Spleen (tissue), 11 donors: ENCODE results near the gene VWA2. TPM values are rescaled to one million over a fixed set of nuclear protein-coding genes. Genes with fewer than 3 reads are reported as not detected.

ENCODE experiments used
- DNase-seq: peaks from one replicate; pipeline ENCODE4 v3.0.0-alpha.2; 2020
- H3K27ac ChIP-seq, 8 donors: fragments of 200-600 bp; sonication (generic) in 7 of 8; 1 replicate in 4 of 8; 2 replicates in 4 of 8; pipeline versions ENCODE4 v1.5.0 to v1.8.0; 2016 to 2021; ENCODE audit warnings: inconsistent platforms in 4 of 8, mild to moderate bottlenecking in 4 of 8, moderate library complexity in 1 of 8
- H3K27me3 ChIP-seq, 7 donors: fragments of 200-600 bp; sonication (generic) in 6 of 7; replicated peaks in 1 of 7; 1 replicate in 4 of 7; 2 replicates in 3 of 7; pipeline versions ENCODE4 v1.5.0 to v1.8.0; 2016 to 2021; ENCODE audit warnings: inconsistent platforms in 3 of 7, mild to moderate bottlenecking in 1 of 7
- H3K36me3 ChIP-seq, 6 donors: fragments of 200-600 bp; sonication (generic) in 5 of 6; 1 replicate in 4 of 6; 2 replicates in 2 of 6; pipeline versions ENCODE4 v1.5.0 to v1.8.0; 2016 to 2021; ENCODE audit warnings: inconsistent platforms in 2 of 6
- H3K4me1 ChIP-seq, 6 donors: fragments of 200-600 bp; sonication (generic) in 5 of 6; 1 replicate in 3 of 6; 2 replicates in 3 of 6; pipeline versions ENCODE4 v1.5.0 to v1.8.0; 2016 to 2021; ENCODE audit warnings: inconsistent platforms in 3 of 6
- H3K4me3 ChIP-seq, 8 donors: fragments of 200-600 bp; sonication (generic) in 7 of 8; 1 replicate in 4 of 8; 2 replicates in 4 of 8; pipeline versions ENCODE4 v1.5.0 to v1.8.0; 2016 to 2021; ENCODE audit warnings: inconsistent platforms in 4 of 8, mild to moderate bottlenecking in 4 of 8, moderate library complexity in 2 of 8
- H3K9me3 ChIP-seq, 8 donors: fragments of 200-600 bp; sonication (generic) in 7 of 8; 1 replicate in 4 of 8; 2 replicates in 4 of 8; pipeline versions ENCODE4 v1.5.0 to v1.8.0; 2016 to 2021; ENCODE audit warnings: inconsistent platforms in 4 of 8
- POLR2A ChIP-seq, 3 donors: fragments of 450-650 bp; IDR thresholded peaks; one replicate each; pipeline ENCODE4 v1.5.1; 2017; ENCODE audit warnings: antibody characterized with exemption in 3 of 3, mild to moderate bottlenecking in 1 of 3
- POLR2AphosphoS5 ChIP-seq, 3 donors: sonication (generic); formaldehyde crosslinking; IDR thresholded peaks; one replicate each; pipeline ENCODE4 v1.5.1; 2017; ENCODE audit warnings: antibody characterized with exemption in 3 of 3
- WGBS, 5 donors: extraction: QIAGEN DNeasy Blood & Tissue Kit in 3 of 5; methylation state at CpG; one replicate each; pipeline versions ENCODE4 v1.1.5 to v1.1.7; 2013 to 2018; 5-methylcytosine and 5-hydroxymethylcytosine counted together
- intact Hi-C: fragments of 100-400 bp; cut with DNase I; formaldehyde crosslinking; loops from one replicate; pipeline ENCODE4 v1.15.0; 2023; ENCODE audit warnings: low total_unique reads
- polyA plus RNA-seq, 3 donors: library from polyadenylated mRNA; stranded (reverse); fragments of 200-250 nt; gene quantifications; one replicate each; pipeline ENCODE4 v1.2.1, GENCODE V29; 2013
- total RNA-seq, 7 donors: library from RNA; depleted of rRNA in 3 of 7; stranded (reverse); fragments of >200 nt in 3 of 7; fragmentation: NEBNext Ultra II Directional in 4 of 7; extraction: Animal tissue kit (Norgen Biotek cat#: 25700) in 4 of 7; gene quantifications; one replicate each; pipeline versions ENCODE4 v1.1.0 to v1.2.1, GENCODE V29; 2016 to 2021
- TF ChIP-seq, protein P1 (sequence below), 11 experiments: fragments of 200-600 bp in 7 of 11; fragments of 450-650 bp in 4 of 11; sonication (generic) in 4 of 11; IDR thresholded peaks in 8 of 11; conservative IDR thresholded peaks in 3 of 11; 1 replicate in 7 of 11; 2 replicates in 4 of 11; pipeline versions ENCODE4 v1.4.0 to v1.8.0; 2016 to 2021; ENCODE audit warnings: antibody characterized with exemption in 11 of 11, inconsistent platforms in 4 of 11, mild to moderate bottlenecking in 1 of 11
- donor health status: healthy with polysubstance abuse.
- donor health status: DM: no; HTN: no; CAD: no; lungs with moderate emphysema.
- donor health status: DM: no; HTN: no; CAD: no.
- donor health status: Bipolar disorder and iron deficiency.
- donor health status: healthy.
- donor health status: DM: no; HTN: no; CAD: no.
- donor health status: DM: yes; HTN: yes; CAD: no.

VWA2 gene
- total and polyA plus RNA-seq, 10 donors: 0.02 to 1.9 (median 0.50) TPM; not detected in 1

DNA sequence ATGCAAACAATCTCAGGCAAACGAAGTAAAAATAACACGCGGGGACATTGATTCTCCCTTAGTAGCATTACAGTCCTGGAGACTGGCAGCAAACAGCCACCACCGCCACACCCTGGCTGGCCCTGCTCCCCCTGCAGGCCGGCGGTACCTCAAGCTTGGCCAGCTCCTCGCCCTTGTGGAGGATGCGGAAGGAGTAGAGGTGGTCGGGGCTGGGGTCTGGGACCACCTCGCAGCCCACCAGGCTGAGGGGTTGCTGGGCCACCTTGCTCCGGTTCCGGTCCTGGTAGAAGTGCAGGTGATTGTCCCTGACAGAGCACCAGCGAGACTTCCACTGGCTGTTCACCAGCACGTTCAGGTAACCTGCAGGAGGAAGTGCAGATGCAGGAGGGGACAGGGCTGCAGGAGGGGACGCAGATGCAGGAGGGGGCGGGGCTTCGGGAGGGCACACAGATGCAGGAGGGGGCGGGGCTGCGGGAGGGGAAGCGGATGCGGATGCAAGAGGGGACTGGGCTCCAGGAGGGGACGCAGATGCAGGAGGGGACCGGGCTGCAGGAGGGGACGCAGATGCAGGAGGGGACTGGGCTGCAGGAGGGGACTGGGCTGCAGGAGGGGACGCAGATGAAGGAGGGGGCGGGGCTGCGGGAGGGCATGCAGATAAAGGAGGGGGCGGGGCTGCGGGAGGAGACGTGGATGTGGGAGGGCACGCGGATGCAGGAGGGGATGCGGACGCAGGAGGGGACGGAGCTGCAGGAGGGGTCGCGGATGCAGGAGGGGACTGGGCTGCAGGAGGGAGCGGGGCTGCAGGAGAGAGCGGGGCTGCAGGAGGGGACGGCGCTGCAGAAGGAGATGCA, 65.7 kb downstream of the VWA2 start:
- Histone ChIP-seq H3K9me3 (no peaks in the 10 kb centered on the region), H3K4me3 (peak overlapping the region; percentile 26 to 84 (median 49)), H3K4me1 (peaks cover 5 to 46% (median 15%) of the 10 kb centered on the region in 6 donors), H3K36me3 (peaks cover 0 to 66% (median 17%) of the 10 kb centered on the region in 6 donors), H3K27me3 (no peaks in the 10 kb centered on the region), H3K27ac (peak overlapping the region in 7 of 8 donors; percentile 14 to 83 (median 67))
- DNase-seq: peak; percentile 91
- 14 to 19% (median 16%) methylated on average over 39 to 41 of the region's 41 CpGs for WGBS, 5 donors
- TF ChIP-seq, protein P1, sequence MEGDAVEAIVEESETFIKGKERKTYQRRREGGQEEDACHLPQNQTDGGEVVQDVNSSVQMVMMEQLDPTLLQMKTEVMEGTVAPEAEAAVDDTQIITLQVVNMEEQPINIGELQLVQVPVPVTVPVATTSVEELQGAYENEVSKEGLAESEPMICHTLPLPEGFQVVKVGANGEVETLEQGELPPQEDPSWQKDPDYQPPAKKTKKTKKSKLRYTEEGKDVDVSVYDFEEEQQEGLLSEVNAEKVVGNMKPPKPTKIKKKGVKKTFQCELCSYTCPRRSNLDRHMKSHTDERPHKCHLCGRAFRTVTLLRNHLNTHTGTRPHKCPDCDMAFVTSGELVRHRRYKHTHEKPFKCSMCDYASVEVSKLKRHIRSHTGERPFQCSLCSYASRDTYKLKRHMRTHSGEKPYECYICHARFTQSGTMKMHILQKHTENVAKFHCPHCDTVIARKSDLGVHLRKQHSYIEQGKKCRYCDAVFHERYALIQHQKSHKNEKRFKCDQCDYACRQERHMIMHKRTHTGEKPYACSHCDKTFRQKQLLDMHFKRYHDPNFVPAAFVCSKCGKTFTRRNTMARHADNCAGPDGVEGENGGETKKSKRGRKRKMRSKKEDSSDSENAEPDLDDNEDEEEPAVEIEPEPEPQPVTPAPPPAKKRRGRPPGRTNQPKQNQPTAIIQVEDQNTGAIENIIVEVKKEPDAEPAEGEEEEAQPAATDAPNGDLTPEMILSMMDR (IDR thresholded peaks at IDR 0.05 in 8 of 11, conservative IDR thresholded peaks at IDR 0.05 in 3 of 11): peak in 9 of 11 experiments; percentile 19 to 54 (median 29)
- no peak for TF ChIP-seq POLR2A (IDR thresholded peaks at IDR 0.05)
- TF ChIP-seq POLR2AphosphoS5 (IDR thresholded peaks at IDR 0.05): peak; percentile 48 to 76 (median 62)
- intact Hi-C loops: loop anchor here (10.0 kb wide), 1 partner anchor 150 kb away; no protein-coding TSS in a partner anchor

DNA sequence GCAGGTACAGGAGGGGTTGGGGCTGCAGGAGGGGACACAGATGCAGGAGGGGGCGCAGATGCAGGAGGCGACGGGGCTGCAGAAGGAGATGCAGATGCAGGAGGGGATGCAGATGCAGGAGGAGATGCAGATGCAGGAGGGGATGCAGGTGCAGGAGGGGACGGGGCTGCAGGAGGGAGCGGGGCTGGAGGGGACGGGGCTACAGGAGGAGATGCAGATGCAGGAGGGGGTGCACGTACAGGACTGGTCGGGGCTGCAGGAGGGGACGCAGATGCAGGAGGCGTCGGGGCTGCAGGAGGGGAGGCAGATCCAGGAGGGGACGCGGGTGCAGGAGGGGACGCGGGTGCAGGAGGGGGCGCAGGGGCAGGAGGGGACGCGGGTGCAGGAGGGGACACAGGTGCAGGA, 66.5 kb downstream of the VWA2 start:
- H3K4me3 ChIP-seq: peak overlapping the region in 2 of 8 donors; percentile 50 to 84
- H3K36me3 ChIP-seq: peaks cover 0 to 66% (median 13%) of the 10 kb centered on the region in 6 donors
- no peak for TF ChIP-seq POLR2AphosphoS5 (IDR thresholded peaks at IDR 0.05)
- TF ChIP-seq, protein P1 (IDR thresholded peaks at IDR 0.05 in 8 of 11, conservative IDR thresholded peaks at IDR 0.05 in 3 of 11): no peak
- no peak for TF ChIP-seq POLR2A (IDR thresholded peaks at IDR 0.05)
- peaks cover 5 to 46% (median 15%) of the 10 kb centered on the region in 6 donors for H3K4me1 ChIP-seq
- H3K9me3 ChIP-seq: no peaks in the 10 kb centered on the region
- H3K27me3 ChIP-seq: no peaks in the 10 kb centered on the region
- no peak overlapping the region for H3K27ac ChIP-seq
- intact Hi-C loops: loop anchor here (10.0 kb wide), 1 partner anchor 149 kb away; no protein-coding TSS in a partner anchor
- peak; percentile 72 for DNase-seq
- WGBS, 5 donors: 93 to 98% (median 97%) methylated on average over 11 to 18 of the region's 18 CpGs

DNA sequence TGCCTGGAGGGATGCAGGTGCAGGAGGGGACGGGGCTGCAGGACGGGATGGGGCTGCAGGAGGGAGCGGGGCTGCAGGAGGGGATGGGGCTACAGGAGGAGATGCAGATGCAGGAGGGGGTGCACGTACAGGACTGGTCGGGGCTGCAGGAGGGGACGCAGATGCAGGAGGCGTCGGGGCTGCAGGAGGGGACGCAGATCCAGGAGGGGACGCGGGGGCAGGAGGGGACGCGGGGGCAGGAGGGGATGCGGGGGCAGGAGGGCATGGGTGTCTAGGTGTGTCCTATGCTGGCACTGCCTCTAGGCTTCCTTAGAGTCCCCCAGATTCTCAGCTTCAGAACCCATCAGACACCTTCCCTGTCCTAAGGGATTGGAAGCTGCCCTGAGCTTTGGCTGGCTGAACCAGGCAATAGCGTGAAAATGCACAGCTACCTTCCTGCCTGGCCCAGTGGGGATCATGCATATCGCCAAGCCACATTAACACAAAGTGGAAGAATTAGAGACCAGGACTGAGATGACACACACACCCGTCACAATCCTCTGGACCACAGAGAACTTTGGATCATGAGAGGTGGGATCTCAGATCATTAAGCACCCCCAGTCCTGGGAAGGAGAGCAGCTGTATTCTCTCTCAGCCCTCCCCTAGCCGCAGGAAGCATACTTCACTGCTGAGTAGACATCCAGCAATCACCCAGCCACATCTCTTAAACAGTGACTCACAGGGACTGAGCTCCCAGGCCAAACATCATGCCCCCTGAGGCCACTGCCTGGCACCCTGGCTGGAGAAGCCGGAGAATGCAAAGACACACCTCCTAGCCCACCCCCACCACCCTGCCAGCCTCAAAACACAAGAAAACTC, 67.3 kb downstream of the VWA2 start:
- intact Hi-C loops: loop anchor here (10.0 kb wide), 1 partner anchor 148 kb away; no protein-coding TSS in a partner anchor

More for the DNA sequence above, 67.3 kb downstream of the VWA2 start:
- WGBS, 5 donors: 84 to 95% (median 91%) methylated on average over 9 to 18 of the region's 19 CpGs
- peak; percentile 66 for DNase-seq
- H3K9me3 ChIP-seq: no peaks in the 10 kb centered on the region
- H3K27me3 ChIP-seq: no peaks in the 10 kb centered on the region
- H3K36me3 ChIP-seq: peaks cover 0 to 66% (median 9%) of the 10 kb centered on the region in 6 donors
- peak overlapping the region in 4 of 8 donors; percentile 25 to 50 (median 46) for H3K27ac ChIP-seq
- peaks cover 5 to 46% (median 15%) of the 10 kb centered on the region in 6 donors for H3K4me1 ChIP-seq
- no peak for TF ChIP-seq POLR2A (IDR thresholded peaks at IDR 0.05)
- TF ChIP-seq POLR2AphosphoS5 (IDR thresholded peaks at IDR 0.05): no peak
- TF ChIP-seq, protein P1 (IDR thresholded peaks at IDR 0.05 in 8 of 11, conservative IDR thresholded peaks at IDR 0.05 in 3 of 11): no peak
- no peak overlapping the region for H3K4me3 ChIP-seq
